Stimulated activated CD4-positive, alpha-beta T cell treated with anti-CD3 and anti-CD28 coated beads, Interleukin-1b, Interleukin-23, amount 100 ng/mL, for 4 hours (primary cell): ENCODE measurements around the gene CRACDL.

ENCODE experiments used
- DNase-seq, 2 donors: peaks; one replicate each; pipeline ENCODE4 v3.0.0-alpha.2; 2020; ENCODE audit warnings: low read depth in 2 of 2

Gene CRACDL, protein sequence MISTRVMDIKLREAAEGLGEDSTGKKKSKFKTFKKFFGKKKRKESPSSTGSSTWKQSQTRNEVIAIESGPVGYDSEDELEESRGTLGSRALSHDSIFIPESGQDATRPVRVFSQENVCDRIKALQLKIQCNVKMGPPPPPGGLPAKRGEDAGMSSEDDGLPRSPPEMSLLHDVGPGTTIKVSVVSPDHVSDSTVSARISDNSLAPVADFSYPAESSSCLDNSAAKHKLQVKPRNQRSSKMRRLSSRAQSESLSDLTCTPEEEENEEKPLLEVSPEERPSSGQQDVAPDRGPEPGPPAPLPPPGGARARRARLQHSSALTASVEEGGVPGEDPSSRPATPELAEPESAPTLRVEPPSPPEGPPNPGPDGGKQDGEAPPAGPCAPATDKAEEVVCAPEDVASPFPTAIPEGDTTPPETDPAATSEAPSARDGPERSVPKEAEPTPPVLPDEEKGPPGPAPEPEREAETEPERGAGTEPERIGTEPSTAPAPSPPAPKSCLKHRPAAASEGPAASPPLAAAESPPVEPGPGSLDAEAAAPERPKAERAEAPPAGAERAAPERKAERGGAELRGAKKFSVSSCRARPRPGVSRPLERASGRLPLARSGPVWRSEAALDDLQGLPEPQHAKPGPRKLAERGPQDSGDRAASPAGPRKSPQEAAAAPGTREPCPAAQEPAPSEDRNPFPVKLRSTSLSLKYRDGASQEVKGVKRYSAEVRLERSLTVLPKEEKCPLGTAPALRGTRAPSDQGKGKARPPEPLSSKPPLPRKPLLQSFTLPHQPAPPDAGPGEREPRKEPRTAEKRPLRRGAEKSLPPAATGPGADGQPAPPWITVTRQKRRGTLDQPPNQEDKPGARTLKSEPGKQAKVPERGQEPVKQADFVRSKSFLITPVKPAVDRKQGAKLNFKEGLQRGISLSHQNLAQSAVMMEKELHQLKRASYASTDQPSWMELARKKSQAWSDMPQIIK

DNA sequence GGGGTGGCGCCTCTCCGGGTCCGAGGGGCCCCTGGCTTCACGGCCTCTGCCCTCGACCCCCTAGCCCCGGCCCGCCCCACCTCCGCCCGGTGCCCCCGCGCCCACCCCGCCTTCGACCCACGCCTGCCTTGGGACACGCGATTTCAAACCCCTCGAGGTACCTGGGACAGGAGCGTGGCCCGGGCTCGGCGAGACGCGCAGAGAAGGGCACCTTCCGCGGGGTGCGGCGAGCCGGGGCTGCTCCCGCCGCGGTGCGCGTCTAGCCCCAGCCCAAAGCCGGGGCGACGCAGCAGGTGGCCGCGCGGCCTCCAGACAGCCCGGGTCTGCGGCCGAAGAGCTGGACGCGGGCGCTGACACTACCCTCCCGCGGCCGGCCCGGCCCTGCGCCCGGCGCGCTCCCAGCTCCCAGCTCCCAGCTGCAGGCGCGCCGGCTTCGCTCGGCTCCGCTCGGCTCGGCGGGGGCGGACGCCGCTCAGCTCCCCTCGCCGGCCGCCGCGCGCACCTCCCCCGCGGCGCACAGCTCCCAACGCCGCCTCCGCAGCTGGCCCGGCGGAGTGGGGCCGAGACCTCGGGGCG is at the start of gene CRACDL:
CRACDL (minus strand) TSS at position 449 of the 576 bp plus-strand sequence. CDS start 89,425 bp downstream, outside the sequence.
- DNase-seq: no peak

- DNase-seq: no peak
These were observed 39.6 kb upstream of the CRACDL start for GRCh38 chr2:98975611-98976010.

DNA sequence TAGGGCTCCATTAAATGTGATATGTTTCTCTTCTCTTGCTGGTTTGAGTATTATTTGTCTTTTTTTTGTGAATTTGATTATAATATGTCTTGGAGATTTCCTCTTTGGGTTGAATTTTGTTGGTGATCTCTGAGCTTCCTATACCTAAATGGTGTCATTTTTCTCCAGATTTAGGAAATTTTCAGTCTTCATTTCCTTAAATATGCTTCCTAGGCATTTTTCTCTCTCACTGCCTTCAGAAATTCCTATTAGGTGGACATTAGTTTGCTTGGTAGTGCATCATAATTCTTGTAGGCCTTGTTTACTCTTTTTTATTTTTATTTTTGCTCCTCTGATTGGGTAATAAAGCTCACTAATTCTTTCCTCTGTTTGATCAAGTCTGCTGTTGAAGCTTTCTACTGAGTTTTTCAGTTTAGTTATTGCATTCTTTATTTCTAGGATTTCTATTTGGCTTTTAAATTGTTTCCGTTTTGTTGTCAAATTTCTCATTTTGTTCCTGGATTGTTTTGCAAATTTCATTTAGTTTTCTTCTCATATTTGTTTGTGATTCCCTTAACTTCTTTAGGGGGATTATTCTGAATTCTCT is 36.6 kb upstream of the CRACDL start:
- no peak for DNase-seq

DNA sequence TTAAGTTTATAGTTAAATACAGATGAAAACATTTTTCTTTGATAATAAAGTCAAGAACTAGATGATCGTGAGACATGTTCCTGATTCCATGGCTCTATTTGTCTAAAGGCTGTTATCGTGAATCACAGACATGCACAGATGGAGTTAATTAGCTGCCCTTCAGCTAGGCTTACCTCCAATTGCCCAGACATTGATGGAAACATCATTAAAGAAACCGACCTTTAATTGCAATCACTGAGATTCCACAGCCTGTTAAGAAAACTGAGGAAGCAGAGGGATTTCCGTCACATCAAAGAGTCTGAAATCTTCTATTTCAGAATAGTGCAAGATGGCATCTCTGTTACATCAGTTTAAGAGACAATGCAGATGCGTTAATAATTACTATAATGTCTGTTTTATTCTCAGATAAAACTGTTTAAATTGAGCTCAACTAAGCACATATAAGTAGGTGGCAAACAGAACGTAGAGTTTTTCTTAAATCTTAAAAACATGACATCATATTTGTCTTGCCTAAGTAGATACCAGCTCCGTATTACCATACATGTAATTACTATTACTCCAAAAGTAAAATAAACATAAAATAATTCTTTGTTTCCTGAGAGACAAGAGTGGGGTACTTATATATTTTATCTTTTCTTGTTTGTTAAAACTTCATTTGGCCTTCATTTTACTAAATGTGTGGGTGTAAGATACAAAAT is 23.9 kb upstream of the CRACDL start:
- no peak for DNase-seq

- DNase-seq: no peak
These were observed 16.9 kb upstream of the CRACDL start for GRCh38 chr2:98952966-98953365.

- DNase-seq: no peak
These were observed 13.1 kb upstream of the CRACDL start for GRCh38 chr2:98948956-98949739.

DNA sequence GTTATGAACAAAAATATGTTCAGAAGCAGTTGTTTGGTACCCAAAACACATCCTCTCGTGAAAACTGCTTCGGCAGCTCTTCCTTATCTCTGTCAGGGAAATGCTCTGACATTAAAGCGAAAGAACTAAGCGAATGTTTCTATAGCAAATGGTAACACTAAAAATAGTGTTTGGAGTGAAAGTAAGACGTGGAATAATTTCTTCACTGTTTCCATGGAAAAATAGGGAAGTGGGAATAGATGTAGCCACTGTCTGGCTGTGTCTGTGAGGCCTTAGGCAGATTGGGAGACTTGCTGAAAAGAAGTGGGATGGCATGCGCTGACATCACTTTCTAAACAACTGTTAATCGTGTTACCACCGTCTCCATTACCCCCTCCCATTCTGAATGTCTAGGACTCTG is 11.5 kb upstream of the CRACDL start:
- no peak for DNase-seq

- DNase-seq: no peak
These were observed 10.8 kb upstream of the CRACDL start for GRCh38 chr2:98946855-98947254.

DNA sequence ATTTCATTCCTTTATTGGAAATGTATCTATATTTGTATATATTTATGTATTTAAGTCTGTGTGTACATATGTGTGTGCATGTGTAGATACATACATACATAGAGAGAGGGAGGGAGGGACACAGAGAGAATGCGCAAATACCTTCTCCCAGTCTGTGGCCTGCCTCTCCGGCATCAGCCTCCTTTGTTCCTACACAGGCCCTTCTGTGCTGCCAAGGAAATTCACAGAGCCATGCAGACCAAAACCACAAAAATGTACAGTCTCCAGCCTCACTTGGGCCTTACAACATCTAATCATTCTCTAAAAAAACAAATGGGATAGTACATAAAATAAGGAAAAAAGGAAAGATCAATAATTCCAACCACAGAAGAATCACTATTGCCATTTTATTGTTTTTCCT is 8.8 kb upstream of the CRACDL start:
- no peak for DNase-seq

GRCh38 chr2:98940102-98940501 is 4.1 kb upstream of the CRACDL start:
- DNase-seq: no peak

GRCh38 chr2:98937906-98938305 is 1.9 kb upstream of the CRACDL start:
- no peak for DNase-seq

GRCh38 chr2:98936353-98937351 is 627 bp upstream of the CRACDL start:
- peak; percentile 4 to 11 for DNase-seq

GRCh38 chr2:98935111-98935770 is 784 bp downstream of the CRACDL start:
- DNase-seq: no peak

DNA sequence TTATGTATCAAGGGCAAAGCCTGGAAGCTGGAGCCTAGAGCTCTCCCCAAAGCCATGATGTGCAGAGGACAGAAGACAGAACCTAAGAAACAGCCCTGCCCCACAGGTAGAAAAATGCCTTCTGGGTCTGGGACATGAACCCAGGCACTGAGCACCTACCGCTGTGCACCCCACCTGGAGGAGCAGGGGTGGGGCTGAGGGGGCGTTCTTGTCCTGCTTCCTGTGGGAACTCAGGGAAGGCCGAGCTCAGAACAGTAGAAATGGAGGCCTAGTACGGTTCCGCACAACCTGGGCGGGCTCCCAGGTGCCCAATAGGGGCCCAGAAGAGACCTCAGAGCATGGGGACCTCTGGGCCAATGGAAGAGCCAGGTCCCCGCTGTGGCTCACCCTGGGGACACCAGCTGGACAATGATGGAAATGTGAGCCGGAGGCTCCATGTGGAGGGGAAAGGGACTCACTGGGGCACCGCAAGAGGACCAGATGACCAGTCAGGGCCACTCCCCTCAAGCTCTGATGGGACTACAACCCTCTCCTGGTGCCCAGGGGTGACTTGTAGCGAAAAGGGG is 3.2 kb downstream of the CRACDL start:
- DNase-seq: no peak

GRCh38 chr2:98932164-98932563 is 3.9 kb downstream of the CRACDL start:
- no peak for DNase-seq

- no peak for DNase-seq
These were observed 4.4 kb downstream of the CRACDL start for GRCh38 chr2:98931596-98931995.

GRCh38 chr2:98929920-98930319 is 6.1 kb downstream of the CRACDL start:
- DNase-seq: no peak

- no peak for DNase-seq
These were observed 7.8 kb downstream of the CRACDL start for GRCh38 chr2:98928242-98928641.
